ENCODE results near the gene FGF3.

DNA sequence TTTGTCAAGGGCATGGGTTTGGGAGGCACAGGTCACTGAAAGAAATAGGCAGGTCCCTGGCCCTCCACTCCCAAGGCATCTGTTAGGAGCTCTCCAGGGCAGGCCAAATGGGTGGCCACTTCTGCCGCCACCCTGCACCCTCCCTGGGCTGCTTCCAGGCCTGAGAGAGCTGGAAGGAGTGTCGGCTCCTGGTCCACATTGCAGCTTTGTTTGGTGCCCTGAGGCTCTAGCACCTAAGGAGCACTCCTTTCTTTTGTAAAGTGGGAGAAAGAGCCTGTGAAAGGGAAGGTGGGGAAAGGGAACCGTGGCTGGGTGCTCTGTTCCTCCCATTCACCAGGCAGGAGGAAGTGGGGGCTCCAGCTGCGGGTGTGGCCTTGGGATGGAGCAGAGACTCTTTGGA, 31.8 kb downstream of the FGF3 start:
- TF ChIP-seq RAD21 (IDR thresholded peaks at IDR 0.05; ENCODE audit: low read depth) (no peak), EP300 (IDR thresholded peaks at IDR 0.05; ENCODE audit: borderline replicate concordance) (no peak)
